Esophagus muscularis mucosa (tissue), 4 donors: ENCODE results near the gene B3GLCT.

ENCODE experiments used
- EP300 ChIP-seq: sonication (generic); formaldehyde crosslinking; IDR thresholded peaks from one replicate; pipeline ENCODE4 v1.6.1; 2017; ENCODE audit warnings: antibody characterized with exemption
- POLR2A ChIP-seq: fragments of 450-650 bp; IDR thresholded peaks from one replicate; pipeline ENCODE4 v1.6.1; 2017; ENCODE audit warnings: antibody characterized with exemption, moderate library complexity, mild to moderate bottlenecking, low read depth
- POLR2AphosphoS5 ChIP-seq, 2 donors: sonication (generic); formaldehyde crosslinking; IDR thresholded peaks; one replicate each; pipeline ENCODE4 v1.6.1; 2017; ENCODE audit warnings: antibody characterized with exemption in 2 of 2
- TF ChIP-seq, protein P1 (sequence below), 3 experiments: fragments of 200-600 bp in 2 of 3; fragments of 450-650 bp in 1 of 3; sonication (generic) in 2 of 3; IDR thresholded peaks; one replicate each; pipeline ENCODE4 v1.5.1; 2017 to 2019; ENCODE audit warnings: antibody characterized with exemption in 3 of 3, mild to moderate bottlenecking in 2 of 3, moderate library complexity in 1 of 3

DNA sequence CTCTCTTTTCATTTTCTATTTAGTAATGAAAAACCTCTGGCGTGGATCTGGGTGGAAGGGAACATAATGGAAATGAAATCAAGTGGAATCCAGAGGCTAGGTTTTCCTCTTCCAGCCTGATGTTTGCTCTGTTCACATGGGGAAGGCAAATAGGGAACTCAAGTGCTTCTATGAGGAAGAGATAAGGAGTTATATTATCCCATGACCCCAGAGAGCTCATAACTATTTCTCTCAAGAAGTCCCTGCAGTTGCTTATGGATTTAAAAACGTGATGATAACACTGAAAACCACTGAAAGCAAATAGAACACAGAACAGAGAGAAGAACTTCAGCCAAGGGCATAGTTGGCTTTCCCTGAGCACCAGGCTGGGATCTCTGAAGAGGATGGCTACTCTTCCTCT is 157.8 kb downstream of the B3GLCT start:
- TF ChIP-seq POLR2A: no peak
- TF ChIP-seq, protein P1, sequence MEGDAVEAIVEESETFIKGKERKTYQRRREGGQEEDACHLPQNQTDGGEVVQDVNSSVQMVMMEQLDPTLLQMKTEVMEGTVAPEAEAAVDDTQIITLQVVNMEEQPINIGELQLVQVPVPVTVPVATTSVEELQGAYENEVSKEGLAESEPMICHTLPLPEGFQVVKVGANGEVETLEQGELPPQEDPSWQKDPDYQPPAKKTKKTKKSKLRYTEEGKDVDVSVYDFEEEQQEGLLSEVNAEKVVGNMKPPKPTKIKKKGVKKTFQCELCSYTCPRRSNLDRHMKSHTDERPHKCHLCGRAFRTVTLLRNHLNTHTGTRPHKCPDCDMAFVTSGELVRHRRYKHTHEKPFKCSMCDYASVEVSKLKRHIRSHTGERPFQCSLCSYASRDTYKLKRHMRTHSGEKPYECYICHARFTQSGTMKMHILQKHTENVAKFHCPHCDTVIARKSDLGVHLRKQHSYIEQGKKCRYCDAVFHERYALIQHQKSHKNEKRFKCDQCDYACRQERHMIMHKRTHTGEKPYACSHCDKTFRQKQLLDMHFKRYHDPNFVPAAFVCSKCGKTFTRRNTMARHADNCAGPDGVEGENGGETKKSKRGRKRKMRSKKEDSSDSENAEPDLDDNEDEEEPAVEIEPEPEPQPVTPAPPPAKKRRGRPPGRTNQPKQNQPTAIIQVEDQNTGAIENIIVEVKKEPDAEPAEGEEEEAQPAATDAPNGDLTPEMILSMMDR (IDR thresholded peaks at IDR 0.05): no peak
- TF ChIP-seq EP300: no peak
- no peak for TF ChIP-seq POLR2AphosphoS5 (IDR thresholded peaks at IDR 0.05)
